ENCODE measurements around the gene REEP1.
"Not testable (repeated sequence)": the region's sequence is repeated elsewhere in the genome, so short reads cannot be mapped to it uniquely, and the experiment has no call there.

REEP1 gene

GRCh38 chr2:86358957-86359356 is 21.5 kb upstream of the REEP1 start:
- H3K4me3 ChIP-seq (ENCODE audit: low read depth, low read length), result no peak overlapping the region
- no peaks in the 10 kb centered on the region for H3K27me3 ChIP-seq (ENCODE audit: insufficient read depth, low read depth, severe bottlenecking)
- no peaks in the 10 kb centered on the region for H3K9me3 ChIP-seq (ENCODE audit: severe bottlenecking)
- no peak for DNase-seq
- TF ChIP-seq CTCF (IDR thresholded peaks at IDR 0.05; ENCODE audit: low read depth, low read length), result no peak
- no peak overlapping the region for H3K27ac ChIP-seq
- no peaks in the 10 kb centered on the region for H3K36me3 ChIP-seq

GRCh38 chr2:86357392-86357963 is 20.1 kb upstream of the REEP1 start:
- no peak overlapping the region for H3K4me3 ChIP-seq (ENCODE audit: low read depth, low read length)
- no peaks in the 10 kb centered on the region for H3K36me3 ChIP-seq
- H3K27me3 ChIP-seq (ENCODE audit: insufficient read depth, low read depth, severe bottlenecking), result no peaks in the 10 kb centered on the region
- DNase-seq, result no peak
- H3K27ac ChIP-seq, result no peak overlapping the region
- TF ChIP-seq CTCF (IDR thresholded peaks at IDR 0.05; ENCODE audit: low read depth, low read length), result no peak
- no peaks in the 10 kb centered on the region for H3K9me3 ChIP-seq (ENCODE audit: severe bottlenecking)

- no peak for TF ChIP-seq CTCF (IDR thresholded peaks at IDR 0.05; ENCODE audit: low read depth, low read length)
- Histone ChIP-seq H3K9me3 (ENCODE audit: severe bottlenecking) (no peaks in the 10 kb centered on the region), H3K36me3 (no peaks in the 10 kb centered on the region), H3K27me3 (ENCODE audit: insufficient read depth, low read depth, severe bottlenecking) (no peaks in the 10 kb centered on the region), H3K4me3 (ENCODE audit: low read depth, low read length) (no peak overlapping the region), H3K27ac (no peak overlapping the region)
- DNase-seq, result no peak
These were observed 15.3 kb upstream of the REEP1 start for GRCh38 chr2:86352727-86353221.

- Histone ChIP-seq H3K36me3 (no peaks in the 10 kb centered on the region), H3K27me3 (ENCODE audit: insufficient read depth, low read depth, severe bottlenecking) (no peaks in the 10 kb centered on the region), H3K9me3 (ENCODE audit: severe bottlenecking) (no peaks in the 10 kb centered on the region), H3K4me3 (ENCODE audit: low read depth, low read length) (no peak overlapping the region), H3K27ac (no peak overlapping the region)
- TF ChIP-seq CTCF (IDR thresholded peaks at IDR 0.05; ENCODE audit: low read depth, low read length), result no peak
- no peak for DNase-seq
These were observed 14.8 kb upstream of the REEP1 start for GRCh38 chr2:86352137-86352726.

GRCh38 chr2:86350751-86351150 is 13.3 kb upstream of the REEP1 start:
- Histone ChIP-seq H3K9me3 (ENCODE audit: severe bottlenecking) (no peaks in the 10 kb centered on the region), H3K36me3 (no peaks in the 10 kb centered on the region), H3K4me3 (ENCODE audit: low read depth, low read length) (no peak overlapping the region), H3K27ac (no peak overlapping the region), H3K27me3 (ENCODE audit: insufficient read depth, low read depth, severe bottlenecking) (no peaks in the 10 kb centered on the region)
- no peak for DNase-seq
- TF ChIP-seq CTCF (IDR thresholded peaks at IDR 0.05; ENCODE audit: low read depth, low read length), result no peak

GRCh38 chr2:86347401-86347800 is 10.0 kb upstream of the REEP1 start:
- Histone ChIP-seq H3K36me3 (no peaks in the 10 kb centered on the region), H3K4me3 (ENCODE audit: low read depth, low read length) (no peak overlapping the region), H3K9me3 (ENCODE audit: severe bottlenecking) (no peaks in the 10 kb centered on the region), H3K27me3 (ENCODE audit: insufficient read depth, low read depth, severe bottlenecking) (no peaks in the 10 kb centered on the region), H3K27ac (no peak overlapping the region)
- no peak for TF ChIP-seq CTCF (IDR thresholded peaks at IDR 0.05; ENCODE audit: low read depth, low read length)
- peak; percentile 38 for DNase-seq

- H3K4me3 ChIP-seq (ENCODE audit: low read depth, low read length); H3K36me3 ChIP-seq; H3K9me3 ChIP-seq (ENCODE audit: severe bottlenecking); H3K27me3 ChIP-seq (ENCODE audit: insufficient read depth, low read depth, severe bottlenecking): not testable (repeated sequence)
- peak overlapping the region; percentile 45 for H3K27ac ChIP-seq
- peak; percentile 37 for DNase-seq
These were observed 8.5 kb upstream of the REEP1 start for GRCh38 chr2:86345783-86346370.

Data from WERI-Rb-1 (cell line).